NCI-H2029 (cell line): ENCODE results near the gene PYROXD2.
"Not testable (repeated sequence)": the region's sequence is repeated elsewhere in the genome, so short reads cannot be mapped to it uniquely, and the experiment has no call there.

Experiments
- DNase-seq: peaks from one replicate; lab custom pipeline; 2025; lab: John Stamatoyannopoulos, UW

Gene PYROXD2

GRCh38 chr10:98365406-98366061 lies 49.4 kb downstream of the PYROXD2 start:
- DNase-seq: no peak

- no peak for DNase-seq
Observed at GRCh38 chr10:98364432-98365102, 50.4 kb downstream of the PYROXD2 start.

GRCh38 chr10:98363220-98363619 lies 51.8 kb downstream of the PYROXD2 start:
- DNase-seq: no peak

GRCh38 chr10:98361131-98362025 lies 53.6 kb downstream of the PYROXD2 start:
- peak; percentile 73 for DNase-seq

- DNase-seq: no peak
Observed at GRCh38 chr10:98357194-98357822, 57.7 kb downstream of the PYROXD2 start.

- DNase-seq: no peak
Observed at GRCh38 chr10:98354491-98354890, 60.5 kb downstream of the PYROXD2 start.

GRCh38 chr10:98353170-98353569 lies 61.8 kb downstream of the PYROXD2 start:
- no peak for DNase-seq

GRCh38 chr10:98351831-98352402 lies 63.1 kb downstream of the PYROXD2 start:
- no peak for DNase-seq

GRCh38 chr10:98349508-98349922 lies 65.5 kb downstream of the PYROXD2 start:
- DNase-seq: no peak

GRCh38 chr10:98346847-98347246 lies 68.1 kb downstream of the PYROXD2 start:
- DNase-seq: no peak

- peak; percentile 33 for DNase-seq
Observed at GRCh38 chr10:98344589-98345038, 70.4 kb downstream of the PYROXD2 start.

- DNase-seq: not testable (repeated sequence)
Observed at GRCh38 chr10:98341701-98342100, 73.3 kb downstream of the PYROXD2 start.

GRCh38 chr10:98340940-98341310 lies 74.1 kb downstream of the PYROXD2 start:
- no peak for DNase-seq

- DNase-seq: no peak
Observed at GRCh38 chr10:98340261-98340939, 74.6 kb downstream of the PYROXD2 start.

GRCh38 chr10:98339799-98340198 lies 75.2 kb downstream of the PYROXD2 start:
- DNase-seq: peak; percentile 38

GRCh38 chr10:98338896-98339295 lies 76.1 kb downstream of the PYROXD2 start:
- no peak for DNase-seq

GRCh38 chr10:98338318-98338717 lies 76.7 kb downstream of the PYROXD2 start:
- DNase-seq: no peak

- no peak for DNase-seq
Observed at GRCh38 chr10:98337484-98337883, 77.5 kb downstream of the PYROXD2 start.
